ENCODE results near the gene CLEC4E. TPM values are rescaled to one million over a fixed set of nuclear protein-coding genes. Genes with fewer than 3 reads are reported as not detected.

CLEC4E gene
- total RNA-seq, 1 experiment from 2014 or later, result not detected

GRCh38 chr12:8549381-8549780, 8.7 kb upstream of the CLEC4E start:
- H3K27ac Mint-ChIP-seq (ENCODE audit: low read depth, unreplicated experiment), result no peak overlapping the region
- intact Hi-C loops (cut with micrococcal nuclease), result no loop called here
- POLR2A ChIA-PET, result no interaction called here
- H3K9me3 Mint-ChIP-seq (ENCODE audit: unreplicated experiment), result no peaks in the 10 kb centered on the region
- CTCF ChIA-PET, result interaction anchor here (1.4 to 5.6 kb wide), 2 partner anchors 60 kb away, joined by 11 to 32 read pairs; no protein-coding TSS in a partner anchor
- BruUV-seq (replicated peaks), result no TSS peak
- H3K4me3 Mint-ChIP-seq (ENCODE audit: unreplicated experiment), result no peak overlapping the region
- no peak for TF ChIP-seq CTCF (IDR thresholded peaks at IDR 0.05; ENCODE audit: unreplicated experiment)
- DNase-seq (ENCODE audit: unreplicated experiment), result no peak
- peaks cover 30% of the 10 kb centered on the region for H3K27me3 Mint-ChIP-seq (ENCODE audit: insufficient read depth, unreplicated experiment)
- no peaks in the 10 kb centered on the region for H3K36me3 Mint-ChIP-seq (ENCODE audit: insufficient read depth, unreplicated experiment)
- H3K4me1 Mint-ChIP-seq (ENCODE audit: insufficient read depth, unreplicated experiment), result peaks cover 2% of the 10 kb centered on the region

- H3K27me3 Mint-ChIP-seq (ENCODE audit: insufficient read depth, unreplicated experiment), result peaks cover 30% of the 10 kb centered on the region
- no peaks in the 10 kb centered on the region for H3K9me3 Mint-ChIP-seq (ENCODE audit: unreplicated experiment)
- no peak for DNase-seq (ENCODE audit: unreplicated experiment)
- ChIA-PET POLR2A (no interaction called here), CTCF (interaction anchor here (1.1 to 1.4 kb wide), 2 partner anchors 61 to 502 kb away, joined by 3 to 11 read pairs; no protein-coding TSS in a partner anchor)
- H3K36me3 Mint-ChIP-seq (ENCODE audit: insufficient read depth, unreplicated experiment), result no peaks in the 10 kb centered on the region
- no TSS peak for BruUV-seq (replicated peaks)
- TF ChIP-seq CTCF (IDR thresholded peaks at IDR 0.05; ENCODE audit: unreplicated experiment), result no peak
- no peaks in the 10 kb centered on the region for H3K4me1 Mint-ChIP-seq (ENCODE audit: insufficient read depth, unreplicated experiment)
- intact Hi-C loops (cut with micrococcal nuclease), result no loop called here
- H3K27ac Mint-ChIP-seq (ENCODE audit: low read depth, unreplicated experiment), result no peak overlapping the region
- no peak overlapping the region for H3K4me3 Mint-ChIP-seq (ENCODE audit: unreplicated experiment)
Measured at GRCh38 chr12:8548192-8548591, 7.5 kb upstream of the CLEC4E start.

GRCh38 chr12:8547645-8548044, 6.9 kb upstream of the CLEC4E start:
- CTCF ChIA-PET, result interaction anchor here (1.2 to 2.0 kb wide), 2 partner anchors 9 to 63 kb away, joined by 3 to 18 read pairs; no protein-coding TSS in a partner anchor
- H3K9me3 Mint-ChIP-seq (ENCODE audit: unreplicated experiment), result no peaks in the 10 kb centered on the region
- intact Hi-C loops (cut with micrococcal nuclease), result no loop called here

GRCh38 chr12:8546591-8546990, 5.9 kb upstream of the CLEC4E start:
- H3K27ac Mint-ChIP-seq (ENCODE audit: low read depth, unreplicated experiment), result no peak overlapping the region
- no peak for TF ChIP-seq CTCF (IDR thresholded peaks at IDR 0.05; ENCODE audit: unreplicated experiment)
- no peaks in the 10 kb centered on the region for H3K4me1 Mint-ChIP-seq (ENCODE audit: insufficient read depth, unreplicated experiment)
- H3K9me3 Mint-ChIP-seq (ENCODE audit: unreplicated experiment), result no peaks in the 10 kb centered on the region
- intact Hi-C loops (cut with micrococcal nuclease), result no loop called here
- no TSS peak for BruUV-seq (replicated peaks)
- POLR2A ChIA-PET, result no interaction called here
- no peak overlapping the region for H3K4me3 Mint-ChIP-seq (ENCODE audit: unreplicated experiment)
- no peaks in the 10 kb centered on the region for H3K36me3 Mint-ChIP-seq (ENCODE audit: insufficient read depth, unreplicated experiment)
- H3K27me3 Mint-ChIP-seq (ENCODE audit: insufficient read depth, unreplicated experiment), result peaks cover 35% of the 10 kb centered on the region
- no peak for DNase-seq (ENCODE audit: unreplicated experiment)
- CTCF ChIA-PET, result interaction anchor here (0.7 to 2.0 kb wide), 5 partner anchors 10 to 500 kb away, joined by 3 to 18 read pairs (median 3); no protein-coding TSS in a partner anchor

More at GRCh38 chr12:8547645-8548044, 6.9 kb upstream of the CLEC4E start:
- no TSS peak for BruUV-seq (replicated peaks)
- no peak for DNase-seq (ENCODE audit: unreplicated experiment)
- Mint-ChIP-seq H3K4me3 (ENCODE audit: unreplicated experiment) (no peak overlapping the region), H3K27ac (ENCODE audit: low read depth, unreplicated experiment) (no peak overlapping the region), H3K36me3 (ENCODE audit: insufficient read depth, unreplicated experiment) (no peaks in the 10 kb centered on the region), H3K27me3 (ENCODE audit: insufficient read depth, unreplicated experiment) (peaks cover 30% of the 10 kb centered on the region), H3K4me1 (ENCODE audit: insufficient read depth, unreplicated experiment) (no peaks in the 10 kb centered on the region)
- POLR2A ChIA-PET, result no interaction called here
- no peak for TF ChIP-seq CTCF (IDR thresholded peaks at IDR 0.05; ENCODE audit: unreplicated experiment)
